NCI-H1694 treated with DMSO at 0.1 percent for 48 hours (cell line): ENCODE measurements around the gene SBK2.
"Not testable (repeated sequence)": the region's sequence is repeated elsewhere in the genome, so short reads cannot be mapped to it uniquely, and the experiment has no call there.

ENCODE experiments used
- DNase-seq: peaks from one replicate; lab custom pipeline; 2025; lab: John Stamatoyannopoulos, UW

Gene SBK2

GRCh38 chr19:55536951-55537740, at the start of gene SBK2:
Gene SBK2, minus strand, starts transcription at chr19:55537133. Its CDS starts 839 bp downstream, at chr19:55536294.
- no peak for DNase-seq

- DNase-seq, result no peak
These were observed 48.9 kb upstream of the SBK2 start for GRCh38 chr19:55585658-55586339.

- DNase-seq, result no peak
These were observed 47.9 kb upstream of the SBK2 start for GRCh38 chr19:55584871-55585270.

- not testable (repeated sequence) for DNase-seq
These were observed 47.0 kb upstream of the SBK2 start for GRCh38 chr19:55583897-55584296.

- DNase-seq, result not testable (repeated sequence)
These were observed 45.4 kb upstream of the SBK2 start for GRCh38 chr19:55582284-55582683.

GRCh38 chr19:55581823-55582223, 44.9 kb upstream of the SBK2 start:
- DNase-seq, result no peak

GRCh38 chr19:55581145-55581822, 44.4 kb upstream of the SBK2 start:
- no peak for DNase-seq

GRCh38 chr19:55580628-55581144, 43.8 kb upstream of the SBK2 start, which contains the start of gene ZNF579:
Gene ZNF579, minus strand, starts transcription at chr19:55580848. Its CDS starts 1,209 bp downstream, at chr19:55579639.
- DNase-seq, result peak; percentile 83

GRCh38 chr19:55579766-55580621, 43.1 kb upstream of the SBK2 start:
- DNase-seq, result no peak

- DNase-seq, result no peak
These were observed 42.1 kb upstream of the SBK2 start for GRCh38 chr19:55578761-55579747.

- no peak for DNase-seq
These were observed 41.3 kb upstream of the SBK2 start for GRCh38 chr19:55578031-55578760.

- no peak for DNase-seq
These were observed 39.8 kb upstream of the SBK2 start for GRCh38 chr19:55576746-55577145.

- DNase-seq, result not testable (repeated sequence)
These were observed 37.0 kb upstream of the SBK2 start for GRCh38 chr19:55573929-55574328.

GRCh38 chr19:55569477-55569876, 32.5 kb upstream of the SBK2 start:
- not testable (repeated sequence) for DNase-seq

- DNase-seq, result no peak
These were observed 30.9 kb upstream of the SBK2 start for GRCh38 chr19:55567708-55568328.

GRCh38 chr19:55566823-55567222, 29.9 kb upstream of the SBK2 start:
- DNase-seq, result no peak

- peak; percentile 20 for DNase-seq
These were observed 26.3 kb upstream of the SBK2 start for GRCh38 chr19:55563261-55563690.

- no peak for DNase-seq
These were observed 22.8 kb upstream of the SBK2 start for GRCh38 chr19:55559684-55560083.

- DNase-seq, result no peak
These were observed 17.8 kb upstream of the SBK2 start for GRCh38 chr19:55554741-55555152.
